K562 (cell line): ENCODE measurements around the gene PLEKHM3.
A peak's percentile ranks its signal among the peaks of the same experiment; 100 is the strongest.

Source experiments
- CTCF ChIP-seq, 3 experiments: IDR thresholded peaks in 2 of 3; conservative IDR thresholded peaks in 1 of 3; 2 replicates each; pipeline ENCODE4 v1.5.1; 2011 to 2012; ENCODE audit warnings: low read length in 3 of 3, mild to moderate bottlenecking in 3 of 3, control low read depth in 2 of 3, improper control_type of control experiment in 1 of 3, inconsistent platforms in 1 of 3, low read depth in 1 of 3, mixed read lengths in 1 of 3, moderate library complexity in 1 of 3; ENCODE audit not compliant: insufficient read depth in 2 of 3
- POLR2A ChIP-seq: fragments of 450-650 bp; conservative IDR thresholded peaks from 2 replicates; pipeline ENCODE4 v1.6.1; 2016
- ZFP36 ChIP-seq: fragments of 150-350 bp; IDR thresholded peaks from 2 replicates; pipeline ENCODE4 v1.6.1; 2018; ENCODE audit warnings: low read length, low read depth; ENCODE audit not compliant: partially characterized antibody
- ZNF639 ChIP-seq, 2 experiments: fragments of 200-800 bp in 1 of 2; sonication (Bioruptor generic) in 1 of 2; sonication (generic) in 1 of 2; formaldehyde crosslinking in 1 of 2; IDR thresholded peaks in 1 of 2; conservative IDR thresholded peaks in 1 of 2; 2 replicates each; pipeline versions ENCODE4 v1.5.0 to v1.6.1; 2016 to 2020; ENCODE audit warnings: missing compliant biosample characterization in 1 of 2, missing genetic modification characterization in 1 of 2, missing genetic modification reagents in 1 of 2

- TF ChIP-seq POLR2A, result peak; percentile 87
- peak; percentile 57 for TF ChIP-seq ZFP36
- peak in 1 of 2 experiments; percentile 100; a peak in 2 of 4 replicates for TF ChIP-seq ZNF639 (CRISPR knock-in tag; conservative IDR thresholded peaks at IDR 0.05 in 1 of 2, IDR thresholded peaks at IDR 0.05 in 1 of 2)
- TF ChIP-seq CTCF (IDR thresholded peaks at IDR 0.05 in 2 of 3, conservative IDR thresholded peaks at IDR 0.05 in 1 of 3; ENCODE audit: insufficient read depth in 2 of 3, low read depth in 1 of 3, low read length in 3 of 3), result no peak
Observed at GRCh38 chr2:207772081-207772843, 253.1 kb downstream of the PLEKHM3 start.
